Measurements from ENCODE around the gene LSM7.

- no peak for TF ChIP-seq ZNF274 (IDR thresholded peaks at IDR 0.05; ENCODE audit: low read depth, low read length)
- no peak for TF ChIP-seq YY1 (IDR thresholded peaks at IDR 0.05; ENCODE audit: insufficient read depth, insufficient read length)
- TF ChIP-seq SUZ12 (IDR thresholded peaks at IDR 0.05; ENCODE audit: extremely low read depth, insufficient read depth, insufficient read length) = no peak
Measured at GRCh38 chr19:2350656-2351055, 22.3 kb upstream of the LSM7 start.

Measured in NT2/D1 (cell line).